Hepatocyte (in vitro differentiated cells): ENCODE measurements around the gene PDZD4. TPM values are rescaled to one million over a fixed set of nuclear protein-coding genes. Genes with fewer than 3 reads are reported as not detected.

Experiments
- DNase-seq: peaks from one replicate; pipeline ENCODE4 v3.0.0-alpha.2; 2016; ENCODE audit warnings: low spot score
- H2AFZ ChIP-seq: fragments of 200-600 bp; sonication (generic); 2 replicates; pipeline ENCODE4 v1.6.0; 2016; ENCODE audit warnings: antibody characterized with exemption, mild to moderate bottlenecking
- H3K27ac ChIP-seq: fragments of 200-600 bp; sonication (generic); 2 replicates; pipeline ENCODE4 v1.5.1; 2016; ENCODE audit warnings: mild to moderate bottlenecking
- H3K27me3 ChIP-seq: fragments of 200-600 bp; sonication (generic); 2 replicates; pipeline ENCODE4 v1.6.1; 2016
- H3K36me3 ChIP-seq: fragments of 200-600 bp; sonication (generic); replicated peaks from 2 replicates; pipeline ENCODE4 v1.5.1; 2016; ENCODE audit warnings: low read depth; ENCODE audit not compliant: insufficient read depth
- H3K4me1 ChIP-seq: fragments of 200-600 bp; sonication (generic); 2 replicates; pipeline ENCODE4 v1.5.1; 2016; ENCODE audit warnings: mild to moderate bottlenecking, moderate library complexity; ENCODE audit not compliant: insufficient read depth
- H3K4me2 ChIP-seq: fragments of 200-600 bp; sonication (generic); 2 replicates; pipeline ENCODE4 v1.6.0; 2016
- H3K4me3 ChIP-seq: fragments of 200-600 bp; sonication (generic); 2 replicates; pipeline ENCODE4 v1.5.1; 2016; ENCODE audit warnings: mild to moderate bottlenecking
- H3K79me2 ChIP-seq: fragments of 200-600 bp; sonication (generic); 2 replicates; pipeline ENCODE4 v1.6.0; 2017; ENCODE audit warnings: mild to moderate bottlenecking
- H3K9me2 ChIP-seq: fragments of 200-600 bp; sonication (generic); replicated peaks from 2 replicates; pipeline ENCODE4 v1.6.0; 2017; ENCODE audit warnings: mild to moderate bottlenecking; ENCODE audit not compliant: insufficient read depth
- H3K9me3 ChIP-seq: fragments of 200-600 bp; sonication (generic); 2 replicates; pipeline ENCODE4 v1.5.1; 2016; ENCODE audit warnings: low read depth, mild to moderate bottlenecking
- H4K20me1 ChIP-seq: fragments of 200-600 bp; sonication (generic); 2 replicates; pipeline ENCODE4 v1.6.0; 2016; ENCODE audit warnings: mild to moderate bottlenecking; ENCODE audit not compliant: insufficient read depth, poor library complexity, severe bottlenecking
- CTCF ChIP-seq: fragments of 200-600 bp; sonication (generic); IDR thresholded peaks from 2 replicates; pipeline ENCODE4 v1.5.1; 2016; ENCODE audit warnings: antibody characterized with exemption, mild to moderate bottlenecking; ENCODE audit not compliant: poor library complexity
- EZH2 ChIP-seq: fragments of 200-600 bp; sonication (generic); IDR thresholded peaks from 2 replicates; pipeline ENCODE4 v1.6.1; 2016; ENCODE audit warnings: antibody characterized with exemption, mild to moderate bottlenecking, borderline replicate concordance
- EZH2phosphoT487 ChIP-seq: fragments of 200-600 bp; sonication (generic); IDR thresholded peaks from one replicate; pipeline ENCODE4 v1.6.1; 2018; ENCODE audit warnings: antibody characterized with exemption, mild to moderate bottlenecking, low read depth, moderate library complexity; ENCODE audit not compliant: unreplicated experiment, severe bottlenecking
- WGBS: methylation state at CpG from one replicate; pipeline ENCODE4 v1.1.6; 2016; ENCODE audit warnings: low lambda C conversion rate; ENCODE audit errors: missing lambda C conversion rate; 5-methylcytosine and 5-hydroxymethylcytosine counted together
- polyA plus RNA-seq: library from polyadenylated mRNA; unstranded; fragments of >200 nt; fragmentation: Nextera tagmentation; extraction: Ambion mirVana; gene quantifications from 2 replicates; pipeline ENCODE4 v1.2.1, GENCODE V29; 2016
- total RNA-seq: library from RNA; depleted of rRNA; stranded (reverse); fragments of >200 nt; gene quantifications from 2 replicates; pipeline ENCODE4 v1.2.3, GENCODE V29; 2014

Gene PDZD4
- total and polyA plus RNA-seq, 2 experiments from 2014 or later: 0.59 to 2.8 TPM

GRCh38 chrX:153786669-153787068 lies 43.7 kb downstream of the PDZD4 start:
- Histone ChIP-seq H3K9me3 (no peaks in the 10 kb centered on the region), H3K27me3 (no peaks in the 10 kb centered on the region), H3K4me3 (no peak overlapping the region), H3K9me2 (no peaks in the 10 kb centered on the region), H3K4me2 (no peak overlapping the region), H3K4me1 (no peaks in the 10 kb centered on the region), H3K36me3 (no peaks in the 10 kb centered on the region), H3K27ac (no peak overlapping the region), H3K79me2 (peaks cover 3% of the 10 kb centered on the region), H2AFZ (no peak overlapping the region), H4K20me1 (no peaks in the 10 kb centered on the region)
- 93% methylated on average over 15 of the region's 15 CpGs for WGBS
- no peak for DNase-seq
- TF ChIP-seq CTCF: no peak
- no peak for TF ChIP-seq EZH2phosphoT487
- TF ChIP-seq EZH2: no peak

DNA sequence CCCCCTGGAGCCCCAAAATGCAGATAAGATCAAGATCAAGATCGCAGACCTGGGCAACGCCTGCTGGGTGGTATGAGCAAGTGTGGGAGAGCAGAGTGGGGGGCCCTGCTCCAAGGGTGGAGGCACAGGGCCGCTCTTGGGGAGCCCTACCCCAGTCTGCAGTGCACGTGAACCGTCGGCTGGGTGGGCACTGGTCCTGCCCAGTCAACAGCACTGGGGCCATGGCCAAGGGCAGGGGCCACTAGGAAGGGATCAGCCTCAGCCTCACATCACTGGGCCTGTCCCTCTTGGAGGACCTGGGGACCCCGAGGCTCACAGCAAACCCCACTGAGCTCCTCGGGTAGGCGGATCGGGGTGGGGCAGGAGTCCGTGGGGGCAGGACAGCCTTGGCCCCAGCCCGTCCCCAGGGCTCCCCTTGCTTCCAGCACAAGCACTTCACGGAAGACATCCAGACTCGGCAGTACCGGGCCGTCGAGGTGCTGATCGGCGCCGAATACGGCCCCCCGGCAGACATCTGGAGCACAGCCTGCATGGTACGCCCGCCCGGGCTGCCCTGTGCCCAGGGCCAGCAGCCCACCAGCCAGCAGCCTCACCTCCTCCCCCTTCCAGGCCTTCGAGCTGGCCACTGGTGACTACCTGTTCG lies 45.9 kb downstream of the PDZD4 start:
- TF ChIP-seq CTCF: no peak
- TF ChIP-seq EZH2phosphoT487: no peak
- no peak for TF ChIP-seq EZH2
- DNase-seq: no peak
- WGBS: 91% methylated on average over 26 of the region's 27 CpGs

GRCh38 chrX:153783378-153784013 lies 46.8 kb downstream of the PDZD4 start:
- H3K9me2 ChIP-seq: no peaks in the 10 kb centered on the region
- no peaks in the 10 kb centered on the region for H3K9me3 ChIP-seq
- H3K36me3 ChIP-seq: no peaks in the 10 kb centered on the region
- no peak overlapping the region for H2AFZ ChIP-seq
- H3K4me1 ChIP-seq: no peaks in the 10 kb centered on the region
- no peaks in the 10 kb centered on the region for H3K79me2 ChIP-seq
- no peak overlapping the region for H3K4me2 ChIP-seq
- H3K4me3 ChIP-seq: no peak overlapping the region
- 90% methylated on average over 21 of the region's 24 CpGs for WGBS
- H3K27me3 ChIP-seq: no peaks in the 10 kb centered on the region
- TF ChIP-seq EZH2phosphoT487 (no peak), EZH2 (no peak), CTCF (no peak)
- no peaks in the 10 kb centered on the region for H4K20me1 ChIP-seq
- no peak overlapping the region for H3K27ac ChIP-seq
- no peak for DNase-seq

More for the DNA sequence above, 45.9 kb downstream of the PDZD4 start:
- Histone ChIP-seq H3K27me3 (no peaks in the 10 kb centered on the region), H3K9me2 (no peaks in the 10 kb centered on the region), H2AFZ (no peak overlapping the region), H3K4me3 (no peak overlapping the region), H3K36me3 (no peaks in the 10 kb centered on the region), H3K79me2 (no peaks in the 10 kb centered on the region), H3K4me2 (no peak overlapping the region), H4K20me1 (no peaks in the 10 kb centered on the region), H3K4me1 (no peaks in the 10 kb centered on the region), H3K27ac (no peak overlapping the region), H3K9me3 (no peaks in the 10 kb centered on the region)
